Measurements from ENCODE around the gene ADAM19.

GRCh38 chr5:157545610-157546310 is 29.8 kb downstream of the ADAM19 start:
- no peak for TF ChIP-seq NFIC (IDR thresholded peaks at IDR 0.05; ENCODE audit: borderline replicate concordance)
- no peak for TF ChIP-seq POLR2AphosphoS5 (IDR thresholded peaks at IDR 0.05; ENCODE audit: low read depth, low read length)
- TF ChIP-seq TCF12 (IDR thresholded peaks at IDR 0.05): no peak
- TF ChIP-seq CTCF (IDR thresholded peaks at IDR 0.05): no peak
- no peak for TF ChIP-seq EP300 (IDR thresholded peaks at IDR 0.05; ENCODE audit: borderline replicate concordance in 1 of 2, low read depth in 1 of 2, low read length in 1 of 2)
- TF ChIP-seq SMC3 (IDR thresholded peaks at IDR 0.05; ENCODE audit: low read depth, low read length): no peak
- no peak for TF ChIP-seq RAD21 (IDR thresholded peaks at IDR 0.05; ENCODE audit: low read length)
- TF ChIP-seq MAX (IDR thresholded peaks at IDR 0.05; ENCODE audit: low read depth): no peak
- TF ChIP-seq ZBTB33 (IDR thresholded peaks at IDR 0.05; ENCODE audit: borderline replicate concordance, low read depth): no peak

All from SK-N-SH (cell line).